Parathyroid adenoma (tissue), 2 donors: ENCODE measurements around the gene SLC39A2.

Source experiments
- H2AFZ ChIP-seq: fragments of 300-600 bp; sonication (generic); one replicate; pipeline ENCODE4 v1.7.0; 2017; ENCODE audit warnings: antibody characterized with exemption, mild to moderate bottlenecking
- H3K27ac ChIP-seq: fragments of 300-600 bp; sonication (generic); one replicate; pipeline ENCODE4 v1.7.0; 2017
- H3K27me3 ChIP-seq: fragments of 300-600 bp; sonication (generic); one replicate; pipeline ENCODE4 v1.7.0; 2017; ENCODE audit warnings: low read length; ENCODE audit not compliant: control insufficient read depth, insufficient read depth
- H3K36me3 ChIP-seq: fragments of 300-600 bp; sonication (generic); one replicate; pipeline ENCODE4 v1.7.0; 2017; ENCODE audit warnings: low read length; ENCODE audit not compliant: control insufficient read depth, insufficient read depth
- H3K4me1 ChIP-seq: fragments of 300-600 bp; sonication (generic); one replicate; pipeline ENCODE4 v1.7.0; 2017; ENCODE audit warnings: control low read depth
- H3K4me2 ChIP-seq: fragments of 300-600 bp; sonication (generic); one replicate; pipeline ENCODE4 v1.7.0; 2017; ENCODE audit warnings: low read length
- H3K4me3 ChIP-seq: fragments of 300-600 bp; sonication (generic); one replicate; pipeline ENCODE4 v1.7.0; 2017; ENCODE audit warnings: low read depth, low read length
- H3K79me2 ChIP-seq: fragments of 300-600 bp; sonication (generic); one replicate; pipeline ENCODE4 v1.7.0; 2017; ENCODE audit warnings: control low read depth
- H3K9ac ChIP-seq: fragments of 300-600 bp; sonication (generic); one replicate; pipeline ENCODE4 v1.7.0; 2017; ENCODE audit warnings: mild to moderate bottlenecking
- H3K9me3 ChIP-seq: fragments of 300-600 bp; sonication (generic); one replicate; pipeline ENCODE4 v1.7.0; 2017; ENCODE audit warnings: low read length; ENCODE audit not compliant: control insufficient read depth
- TF ChIP-seq, protein P1 (sequence below): fragments of 300-600 bp; sonication (generic); IDR thresholded peaks from one replicate; pipeline ENCODE4 v1.7.0; 2017; ENCODE audit warnings: antibody characterized with exemption, mild to moderate bottlenecking
- donor health status: primary hyperparathyroidism.

Gene SLC39A2

DNA sequence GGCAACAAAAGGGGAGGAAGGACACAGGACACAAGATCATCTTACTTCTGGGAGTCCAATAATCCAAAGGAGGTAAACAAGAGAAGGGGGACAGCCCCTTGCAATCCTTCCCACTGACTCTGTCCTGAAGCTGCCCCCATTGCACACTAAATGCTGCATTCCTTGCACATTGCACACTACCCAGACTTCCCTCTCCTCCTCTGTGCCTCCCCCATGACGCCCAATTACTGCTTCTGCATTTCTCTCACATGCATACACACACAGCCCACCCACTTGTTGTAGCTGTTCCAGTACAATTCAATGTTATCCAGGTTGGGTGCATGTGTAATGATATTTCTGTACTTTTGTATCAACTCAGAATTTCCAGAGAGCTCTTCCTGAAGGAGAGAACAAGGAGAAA, 20.3 kb downstream of the SLC39A2 start:
- H3K27ac ChIP-seq: no peak overlapping the region
- TF ChIP-seq, protein P1, sequence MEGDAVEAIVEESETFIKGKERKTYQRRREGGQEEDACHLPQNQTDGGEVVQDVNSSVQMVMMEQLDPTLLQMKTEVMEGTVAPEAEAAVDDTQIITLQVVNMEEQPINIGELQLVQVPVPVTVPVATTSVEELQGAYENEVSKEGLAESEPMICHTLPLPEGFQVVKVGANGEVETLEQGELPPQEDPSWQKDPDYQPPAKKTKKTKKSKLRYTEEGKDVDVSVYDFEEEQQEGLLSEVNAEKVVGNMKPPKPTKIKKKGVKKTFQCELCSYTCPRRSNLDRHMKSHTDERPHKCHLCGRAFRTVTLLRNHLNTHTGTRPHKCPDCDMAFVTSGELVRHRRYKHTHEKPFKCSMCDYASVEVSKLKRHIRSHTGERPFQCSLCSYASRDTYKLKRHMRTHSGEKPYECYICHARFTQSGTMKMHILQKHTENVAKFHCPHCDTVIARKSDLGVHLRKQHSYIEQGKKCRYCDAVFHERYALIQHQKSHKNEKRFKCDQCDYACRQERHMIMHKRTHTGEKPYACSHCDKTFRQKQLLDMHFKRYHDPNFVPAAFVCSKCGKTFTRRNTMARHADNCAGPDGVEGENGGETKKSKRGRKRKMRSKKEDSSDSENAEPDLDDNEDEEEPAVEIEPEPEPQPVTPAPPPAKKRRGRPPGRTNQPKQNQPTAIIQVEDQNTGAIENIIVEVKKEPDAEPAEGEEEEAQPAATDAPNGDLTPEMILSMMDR: no peak
- no peaks in the 10 kb centered on the region for H3K27me3 ChIP-seq
- H3K79me2 ChIP-seq: peaks cover 10% of the 10 kb centered on the region
- no peaks in the 10 kb centered on the region for H3K36me3 ChIP-seq
- H3K4me2 ChIP-seq: no peak overlapping the region
- peaks cover 10% of the 10 kb centered on the region for H3K4me1 ChIP-seq
- no peak overlapping the region for H2AFZ ChIP-seq
- no peak overlapping the region for H3K9ac ChIP-seq
- no peaks in the 10 kb centered on the region for H3K9me3 ChIP-seq
- H3K4me3 ChIP-seq: no peak overlapping the region

DNA sequence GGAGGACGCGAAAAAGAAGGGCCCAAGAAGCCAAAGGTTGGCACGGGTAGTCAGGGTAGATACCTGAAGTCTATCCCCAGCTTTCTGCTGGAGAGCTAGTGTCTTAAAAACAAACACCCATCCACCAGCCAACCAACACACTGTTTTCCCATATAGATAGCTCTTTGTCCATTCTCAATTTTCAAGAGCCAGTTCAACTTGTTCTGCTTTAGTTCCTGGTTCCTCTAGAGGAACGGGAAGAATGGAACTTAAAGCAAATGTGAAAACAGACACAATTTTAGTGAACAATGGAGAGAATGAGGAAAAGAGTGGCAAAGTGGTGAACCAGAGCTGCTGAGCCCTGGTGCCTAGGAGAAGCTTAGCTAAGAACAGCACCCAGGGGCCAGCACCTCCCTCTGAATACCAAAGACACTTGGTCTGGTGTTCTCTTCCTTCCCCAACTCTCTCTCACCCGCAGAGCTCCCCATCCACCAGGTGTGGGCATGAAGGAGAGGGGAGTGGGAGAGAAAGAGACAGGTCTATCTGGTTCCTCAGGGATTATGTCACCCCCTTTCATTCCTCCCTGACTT, 22.0 kb downstream of the SLC39A2 start:
- no peaks in the 10 kb centered on the region for H3K36me3 ChIP-seq
- H3K9ac ChIP-seq: no peak overlapping the region
- H3K27ac ChIP-seq: no peak overlapping the region

DNA sequence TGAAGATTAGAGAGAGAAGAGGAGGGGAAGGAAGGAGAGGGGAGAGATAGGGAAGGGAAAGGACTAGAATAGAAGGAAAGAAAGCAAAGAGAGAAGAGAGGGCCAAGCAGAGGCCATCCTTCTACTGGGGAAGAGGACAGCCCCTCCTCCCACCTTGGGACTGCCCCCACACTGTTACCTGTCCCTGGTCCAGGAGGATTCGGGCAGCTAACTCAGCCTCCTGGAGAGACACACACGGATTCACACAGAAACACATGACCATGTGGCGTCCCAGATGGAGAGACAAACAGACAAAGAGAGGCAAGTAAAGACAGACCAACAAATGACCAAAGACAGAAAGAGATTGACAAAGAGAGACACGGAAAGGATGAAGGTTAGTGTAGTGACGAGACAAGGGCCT, 23.6 kb downstream of the SLC39A2 start:
- H3K36me3 ChIP-seq: no peaks in the 10 kb centered on the region
- H3K4me3 ChIP-seq: peak overlapping the region; percentile 92
- H3K4me2 ChIP-seq: peak overlapping the region; percentile 95
- no peaks in the 10 kb centered on the region for H3K27me3 ChIP-seq
- no peak overlapping the region for H2AFZ ChIP-seq
- H3K4me1 ChIP-seq: peaks cover 20% of the 10 kb centered on the region
- H3K27ac ChIP-seq: peak overlapping the region; percentile 87
- H3K9ac ChIP-seq: no peak overlapping the region
- peaks cover 12% of the 10 kb centered on the region for H3K79me2 ChIP-seq
- no peaks in the 10 kb centered on the region for H3K9me3 ChIP-seq
- TF ChIP-seq, protein P1: no peak

More for the DNA sequence above, 22.0 kb downstream of the SLC39A2 start:
- Histone ChIP-seq H3K9me3 (no peaks in the 10 kb centered on the region), H3K27me3 (no peaks in the 10 kb centered on the region), H3K4me3 (no peak overlapping the region), H2AFZ (no peak overlapping the region), H3K79me2 (peaks cover 12% of the 10 kb centered on the region), H3K4me1 (peaks cover 13% of the 10 kb centered on the region), H3K4me2 (no peak overlapping the region)
- TF ChIP-seq, protein P1: no peak

DNA sequence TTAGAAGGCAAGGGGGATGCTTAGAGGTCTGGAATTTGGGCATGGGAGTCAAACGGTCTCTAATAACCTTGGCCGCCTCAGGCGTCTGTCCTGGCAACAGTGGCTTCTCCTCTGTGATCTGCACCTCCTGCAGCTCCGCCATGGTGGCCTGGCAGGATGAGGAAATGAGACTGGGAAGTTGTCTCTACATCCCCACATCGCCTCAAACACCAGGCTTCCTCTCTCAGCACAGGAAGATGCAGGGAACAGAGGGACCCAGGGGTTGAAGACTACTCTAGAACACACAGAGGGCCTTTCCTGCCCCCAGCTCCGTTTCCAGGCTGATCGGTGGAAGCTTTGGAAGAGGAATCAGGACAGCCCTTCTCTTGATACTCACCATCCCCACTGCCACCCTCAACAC, 24.1 kb downstream of the SLC39A2 start:
- no peaks in the 10 kb centered on the region for H3K36me3 ChIP-seq
- peaks cover 20% of the 10 kb centered on the region for H3K4me1 ChIP-seq
- H3K79me2 ChIP-seq: peaks cover 12% of the 10 kb centered on the region
- TF ChIP-seq, protein P1: no peak
- H3K9ac ChIP-seq: no peak overlapping the region
- H3K27me3 ChIP-seq: no peaks in the 10 kb centered on the region
- H3K4me3 ChIP-seq: peak overlapping the region; percentile 92
- peak overlapping the region; percentile 95 for H3K4me2 ChIP-seq
- no peaks in the 10 kb centered on the region for H3K9me3 ChIP-seq
- H3K27ac ChIP-seq: peak overlapping the region; percentile 87
- no peak overlapping the region for H2AFZ ChIP-seq
